SK-MEL-5 (cell line): ENCODE data around the gene CIROP. TPM values are rescaled to one million over a fixed set of nuclear protein-coding genes. Genes with fewer than 3 reads are reported as not detected.
"Not testable (repeated sequence)": the region's sequence is repeated elsewhere in the genome, so short reads cannot be mapped to it uniquely, and the experiment has no call there.

Experiments used
- DNase-seq: peaks from one replicate; pipeline ENCODE4 v3.0.0-alpha.2; 2016; ENCODE audit warnings: low read depth, low spot score
- in situ Hi-C: cut with HindIII; loops from 2 replicates; pipeline ENCODE4 v1.10.0; 2016; ENCODE audit warnings: low sequenced_read_pairs, high pct_unique_total_duplicates, low pct_unique_long_range_greater_than_20kb
- total RNA-seq: library from RNA; depleted of rRNA; stranded (reverse); fragments of >200 nt; shearing (Covaris generic); gene quantifications from 2 replicates; pipeline ENCODE4 v1.2.3, GENCODE V29; 2014

CIROP gene
- total RNA-seq, 1 experiment from 2014 or later: not detected

GRCh38 chr14:23118506-23119362, 13.9 kb upstream of the CIROP start, which contains the start of gene CEBPE:
Gene CEBPE, minus strand, starts transcription at chr14:23119255. Its CDS starts 164 bp downstream, at chr14:23119091.
- DNase-seq: no peak

GRCh38 chr14:23117371-23118020, 12.7 kb upstream of the CIROP start:
- in situ Hi-C loops: no loop called here
- DNase-seq: no peak

More at GRCh38 chr14:23118506-23119362, 13.9 kb upstream of the CIROP start, which contains the start of gene CEBPE:
- in situ Hi-C loops: no loop called here

DNA sequence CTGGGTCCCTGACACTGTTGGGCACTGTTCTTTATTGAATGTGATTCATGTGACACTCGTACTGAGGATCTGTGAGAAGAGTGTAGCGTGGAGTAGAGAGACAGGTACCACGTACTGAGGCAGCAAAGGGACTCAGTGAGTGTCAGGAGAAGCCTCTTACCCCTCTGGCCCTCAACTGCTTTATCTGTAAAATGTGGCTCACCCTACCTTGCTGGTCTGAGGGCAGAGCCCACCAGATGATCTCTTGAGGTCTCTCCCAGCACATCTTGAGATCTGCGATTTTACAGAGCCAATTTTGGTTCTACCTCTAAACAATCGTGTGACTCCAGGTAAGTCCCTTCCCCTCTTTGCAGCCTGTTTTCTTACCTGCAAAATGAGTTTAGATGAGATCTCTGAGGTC, 11.1 kb upstream of the CIROP start:
- no peak for DNase-seq
- in situ Hi-C loops: no loop called here

- in situ Hi-C loops: no loop called here
- DNase-seq: peak; percentile 56
Observed at GRCh38 chr14:23115039-23115731, 10.4 kb upstream of the CIROP start.

DNA sequence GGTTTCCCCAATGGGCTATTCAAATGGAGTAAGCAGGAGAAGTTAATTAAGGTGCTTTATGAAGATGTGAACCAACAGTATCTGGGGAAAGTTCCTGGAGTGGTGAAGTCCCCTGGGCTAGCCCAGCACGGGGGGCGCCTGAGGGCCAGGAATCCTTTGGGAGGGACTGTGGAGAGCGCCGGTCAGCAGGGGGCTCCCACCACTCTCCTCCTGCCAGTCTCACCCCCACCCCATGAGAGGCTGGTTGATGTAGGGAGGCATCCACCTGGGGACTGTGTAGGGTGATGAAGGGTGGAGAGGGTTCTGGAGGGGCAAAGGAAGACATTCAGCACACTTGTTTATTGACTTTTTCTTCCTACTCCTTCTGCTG, 9.9 kb upstream of the CIROP start:
- no peak for DNase-seq
- in situ Hi-C loops: no loop called here

- DNase-seq: no peak
- in situ Hi-C loops: no loop called here
Observed at GRCh38 chr14:23114120-23114458, 9.3 kb upstream of the CIROP start.

- in situ Hi-C loops: no loop called here
- no peak for DNase-seq
Observed at GRCh38 chr14:23113431-23114119, 8.8 kb upstream of the CIROP start.

DNA sequence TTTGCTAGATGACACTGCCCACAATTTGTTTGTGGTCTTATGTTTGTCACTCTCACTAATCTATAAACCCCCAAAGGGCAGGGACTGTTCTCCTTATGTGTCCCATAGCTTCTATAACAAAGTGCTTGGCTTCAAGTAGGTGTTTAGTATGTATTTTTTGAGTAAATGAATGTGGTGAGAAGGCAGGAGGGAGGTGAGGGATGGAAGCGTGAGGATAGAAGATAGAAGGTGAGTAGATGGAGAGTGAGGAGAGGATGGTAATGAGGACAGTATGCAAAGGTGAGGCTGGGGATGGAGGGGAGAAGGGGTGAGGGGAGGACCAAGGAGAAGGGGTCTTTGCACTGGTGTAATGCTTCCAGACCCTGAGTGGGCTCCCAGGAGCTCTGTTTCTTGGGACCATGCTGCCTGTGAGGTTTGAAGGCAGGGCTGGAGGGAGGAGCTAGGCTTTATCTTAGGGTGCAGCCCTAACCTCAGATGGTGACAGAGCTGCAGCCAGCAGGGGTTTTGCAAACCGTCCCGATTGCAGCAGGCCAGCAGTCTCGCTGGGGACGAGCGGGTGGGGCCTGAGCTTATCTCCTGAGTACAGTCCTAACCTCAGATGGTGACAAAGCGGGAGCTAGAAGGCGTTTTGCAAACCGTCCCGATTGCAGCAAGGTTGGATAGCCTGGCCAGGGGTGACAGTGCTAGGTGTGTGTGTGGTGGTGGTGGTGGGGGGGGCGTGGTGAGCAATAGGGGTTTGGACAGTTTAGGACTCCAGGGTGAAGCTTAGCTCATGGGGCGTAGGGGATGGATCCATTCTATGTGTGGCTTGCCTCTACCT, 7.8 kb upstream of the CIROP start:
- in situ Hi-C loops: no loop called here
- no peak for DNase-seq

- in situ Hi-C loops: no loop called here
- DNase-seq: no peak
Observed at GRCh38 chr14:23110579-23111365, 6.0 kb upstream of the CIROP start.

GRCh38 chr14:23109769-23110168, 5.0 kb upstream of the CIROP start:
- no peak for DNase-seq
- in situ Hi-C loops: no loop called here

- in situ Hi-C loops, DNase-seq: not testable (repeated sequence)
Observed at GRCh38 chr14:23108169-23108568, 3.4 kb upstream of the CIROP start.

GRCh38 chr14:23107620-23108019, 2.8 kb upstream of the CIROP start:
- DNase-seq, in situ Hi-C loops: not testable (repeated sequence)

- in situ Hi-C loops: no loop called here
- no peak for DNase-seq
Observed at GRCh38 chr14:23106747-23107045, 1.9 kb upstream of the CIROP start.

GRCh38 chr14:23105348-23105824, 597 bp upstream of the CIROP start:
- in situ Hi-C loops: no loop called here
- DNase-seq: no peak

DNA sequence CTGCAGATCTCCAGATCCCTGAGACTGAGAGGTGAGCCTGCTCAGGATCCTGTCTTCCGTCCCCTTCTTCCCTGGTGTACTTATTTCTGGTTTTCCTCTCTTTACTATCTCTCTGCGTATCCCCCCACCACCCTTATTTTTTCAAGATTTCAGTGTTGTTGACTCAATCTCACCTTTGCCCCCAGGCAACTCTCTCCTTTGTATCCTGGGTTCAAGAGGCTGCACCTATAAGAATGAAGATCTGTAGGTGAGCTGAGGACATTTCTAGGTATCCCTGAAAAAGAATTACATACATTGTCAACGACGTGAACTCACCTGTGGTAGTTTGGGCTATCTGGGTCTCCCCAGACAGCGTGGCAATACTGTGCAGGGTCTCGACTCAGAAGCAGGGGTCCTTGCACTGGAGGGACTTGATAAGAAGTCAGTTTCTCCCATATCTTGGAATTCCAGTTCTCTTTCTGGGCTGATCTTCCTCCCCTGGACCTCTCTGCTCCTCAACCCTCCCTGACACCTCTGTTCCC, 659 bp downstream of the CIROP start:
- no peak for DNase-seq
- in situ Hi-C loops: no loop called here

- no peak for DNase-seq
- in situ Hi-C loops: no loop called here
Observed at GRCh38 chr14:23103581-23103980, 1.2 kb downstream of the CIROP start.
